ENCODE results near the gene RPL10A.

Gene RPL10A

GRCh38 chr6:35477028-35477427, 8.8 kb downstream of the RPL10A start:
- no peak for DNase-seq

GRCh38 chr6:35477551-35478179, 9.5 kb downstream of the RPL10A start:
- no peak for DNase-seq

GRCh38 chr6:35478259-35478658, 10.1 kb downstream of the RPL10A start:
- no peak for DNase-seq

GRCh38 chr6:35480176-35480575, 12.0 kb downstream of the RPL10A start:
- DNase-seq, result no peak

GRCh38 chr6:35481226-35481625, 13.0 kb downstream of the RPL10A start:
- DNase-seq, result no peak

- no peak for DNase-seq
Observed at GRCh38 chr6:35483062-35483461, 14.9 kb downstream of the RPL10A start.

- no peak for DNase-seq
Observed at GRCh38 chr6:35483490-35483889, 15.3 kb downstream of the RPL10A start.

GRCh38 chr6:35483893-35484645, 15.9 kb downstream of the RPL10A start:
- no peak for DNase-seq

- no peak for DNase-seq
Observed at GRCh38 chr6:35484921-35485392, 16.8 kb downstream of the RPL10A start.

GRCh38 chr6:35485402-35485877, 17.2 kb downstream of the RPL10A start:
- DNase-seq, result no peak

- DNase-seq, result no peak
Observed at GRCh38 chr6:35486005-35486925, 18.1 kb downstream of the RPL10A start.

GRCh38 chr6:35487658-35488516, 19.7 kb downstream of the RPL10A start:
- DNase-seq, result no peak

- no peak for DNase-seq
Observed at GRCh38 chr6:35488517-35488862, 20.3 kb downstream of the RPL10A start.

GRCh38 chr6:35489066-35489465, 20.9 kb downstream of the RPL10A start:
- no peak for DNase-seq

- DNase-seq, result no peak
Observed at GRCh38 chr6:35489995-35490791, 22.0 kb downstream of the RPL10A start.

GRCh38 chr6:35490821-35491557, 22.8 kb downstream of the RPL10A start:
- DNase-seq, result no peak

- DNase-seq, result no peak
Observed at GRCh38 chr6:35491558-35492257, 23.5 kb downstream of the RPL10A start.

GRCh38 chr6:35492258-35492973, 24.2 kb downstream of the RPL10A start:
- no peak for DNase-seq

- no peak for DNase-seq
Observed at GRCh38 chr6:35492974-35493284, 24.7 kb downstream of the RPL10A start.

Measured in NCI-H1436 treated with DMSO at 0.1 percent for 48 hours (cell line).